OCI-LY3 (cell line): ENCODE results near the gene TBX18.

Source experiments
- H2AFZ ChIP-seq: fragments of 200-600, 300-600 bp; shearing (Covaris generic); 2 replicates; pipeline ENCODE4 v1.6.0; 2014; ENCODE audit warnings: antibody characterized with exemption, low read depth, low read length
- H3K27ac ChIP-seq: fragments of 200-600, 300-600 bp; sonication (generic); 2 replicates; pipeline ENCODE4 v1.5.1; 2014; ENCODE audit warnings: mild to moderate bottlenecking, low read length, moderate library complexity, mixed read lengths
- H3K27me3 ChIP-seq: fragments of 200-600, 300-600 bp; sonication (generic); 2 replicates; pipeline ENCODE4 v1.6.1; 2014; ENCODE audit warnings: low read depth, low read length, mixed read lengths
- H3K36me3 ChIP-seq: fragments of 200-600, 300-600 bp; sonication (generic); replicated peaks from 2 replicates; pipeline ENCODE3; 2014; ENCODE audit warnings: low read depth, low read length, mixed read lengths
- H3K4me1 ChIP-seq: fragments of 300-600, 200-600 bp; sonication (generic); 2 replicates; pipeline ENCODE4 v1.6.1; 2014; ENCODE audit warnings: low read length, mixed read lengths
- H3K4me2 ChIP-seq: fragments of 200-600, 300-600 bp; sonication (generic); 2 replicates; pipeline ENCODE4 v1.6.1; 2014; ENCODE audit warnings: low read length, mixed read lengths
- H3K4me3 ChIP-seq: fragments of 300-600, 200-600 bp; sonication (generic); 2 replicates; pipeline ENCODE4 v1.5.1; 2014; ENCODE audit warnings: antibody characterized with exemption, mild to moderate bottlenecking, low read length, moderate library complexity
- H3K79me2 ChIP-seq: fragments of 300-600, 200-600 bp; shearing (Covaris generic); 2 replicates; pipeline ENCODE4 v1.6.1; 2014; ENCODE audit warnings: mild to moderate bottlenecking, low read length, mixed read lengths
- H3K9ac ChIP-seq: fragments of 300-600, 200-600 bp; shearing (Covaris generic); 2 replicates; pipeline ENCODE4 v1.6.0; 2014; ENCODE audit warnings: mild to moderate bottlenecking, low read length, moderate library complexity
- H3K9me3 ChIP-seq: fragments of 200-600, 300-600 bp; shearing (Covaris generic); 2 replicates; pipeline ENCODE4 v1.6.1; 2014; ENCODE audit warnings: low read length, mixed read lengths; ENCODE audit not compliant: insufficient read depth
- H4K20me1 ChIP-seq: fragments of 200-600, 300-600 bp; sonication (generic); 2 replicates; pipeline ENCODE4 v1.6.1; 2016; ENCODE audit warnings: low read length, mixed read lengths; ENCODE audit not compliant: insufficient read depth
- EZH2phosphoT487 ChIP-seq: fragments of 200-600 bp; shearing (Covaris generic); IDR thresholded peaks from 2 replicates; pipeline ENCODE4 v1.6.1; 2018; ENCODE audit warnings: antibody characterized with exemption, mixed run types, low read depth
- TF ChIP-seq, protein P1 (sequence below): fragments of 200-600, 300-600 bp; sonication (generic); IDR thresholded peaks from 2 replicates; pipeline ENCODE4 v1.5.1; 2014; ENCODE audit warnings: antibody characterized with exemption, low read length, low read depth

The TBX18 gene

DNA sequence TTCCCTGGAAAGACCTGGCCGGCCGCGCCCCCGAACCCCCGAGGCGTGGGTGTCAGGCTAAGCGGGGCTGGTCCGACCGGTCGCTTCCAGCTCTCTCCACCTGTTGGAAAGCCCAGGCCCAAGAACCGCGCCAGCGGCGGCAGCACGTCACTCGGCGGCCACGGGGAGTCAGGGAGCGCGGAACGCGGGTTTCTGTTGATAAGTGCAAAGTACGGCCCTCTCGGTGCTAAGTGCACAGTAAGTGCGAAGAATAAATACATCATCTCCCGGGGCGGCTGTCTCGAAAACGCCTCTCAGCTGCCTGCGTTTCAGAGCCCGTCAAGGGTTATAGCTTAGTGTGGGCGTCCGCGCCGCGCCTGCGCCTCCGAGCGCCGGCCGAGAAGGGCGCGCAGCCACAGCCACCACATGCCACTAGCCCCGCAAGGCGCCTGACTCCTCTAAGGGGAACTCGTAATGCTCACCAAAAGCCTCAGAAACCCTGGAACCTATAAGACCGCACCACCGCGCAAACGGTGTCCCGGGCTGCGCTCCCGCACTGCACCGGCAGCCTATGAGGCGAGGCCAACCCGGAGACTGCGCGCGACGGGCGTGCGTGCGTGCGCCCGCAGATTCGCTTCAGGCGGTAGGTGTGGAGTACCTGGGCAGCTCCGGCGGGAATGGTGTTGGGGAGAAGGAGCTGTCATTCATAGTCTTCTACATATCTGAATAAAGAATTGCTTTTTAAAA is 9.2 kb upstream of the TBX18 start:
- no peak overlapping the region for H3K4me2 ChIP-seq
- H3K79me2 ChIP-seq, result no peaks in the 10 kb centered on the region
- H3K27ac ChIP-seq, result no peak overlapping the region
- H2AFZ ChIP-seq, result no peak overlapping the region
- H3K36me3 ChIP-seq, result no peaks in the 10 kb centered on the region
- H3K4me1 ChIP-seq, result no peaks in the 10 kb centered on the region
- no peaks in the 10 kb centered on the region for H3K27me3 ChIP-seq
- TF ChIP-seq, protein P1, sequence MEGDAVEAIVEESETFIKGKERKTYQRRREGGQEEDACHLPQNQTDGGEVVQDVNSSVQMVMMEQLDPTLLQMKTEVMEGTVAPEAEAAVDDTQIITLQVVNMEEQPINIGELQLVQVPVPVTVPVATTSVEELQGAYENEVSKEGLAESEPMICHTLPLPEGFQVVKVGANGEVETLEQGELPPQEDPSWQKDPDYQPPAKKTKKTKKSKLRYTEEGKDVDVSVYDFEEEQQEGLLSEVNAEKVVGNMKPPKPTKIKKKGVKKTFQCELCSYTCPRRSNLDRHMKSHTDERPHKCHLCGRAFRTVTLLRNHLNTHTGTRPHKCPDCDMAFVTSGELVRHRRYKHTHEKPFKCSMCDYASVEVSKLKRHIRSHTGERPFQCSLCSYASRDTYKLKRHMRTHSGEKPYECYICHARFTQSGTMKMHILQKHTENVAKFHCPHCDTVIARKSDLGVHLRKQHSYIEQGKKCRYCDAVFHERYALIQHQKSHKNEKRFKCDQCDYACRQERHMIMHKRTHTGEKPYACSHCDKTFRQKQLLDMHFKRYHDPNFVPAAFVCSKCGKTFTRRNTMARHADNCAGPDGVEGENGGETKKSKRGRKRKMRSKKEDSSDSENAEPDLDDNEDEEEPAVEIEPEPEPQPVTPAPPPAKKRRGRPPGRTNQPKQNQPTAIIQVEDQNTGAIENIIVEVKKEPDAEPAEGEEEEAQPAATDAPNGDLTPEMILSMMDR, result no peak
- TF ChIP-seq EZH2phosphoT487, result no peak
- no peak overlapping the region for H3K4me3 ChIP-seq
- no peaks in the 10 kb centered on the region for H4K20me1 ChIP-seq
- H3K9ac ChIP-seq, result no peak overlapping the region
- H3K9me3 ChIP-seq, result no peaks in the 10 kb centered on the region

DNA sequence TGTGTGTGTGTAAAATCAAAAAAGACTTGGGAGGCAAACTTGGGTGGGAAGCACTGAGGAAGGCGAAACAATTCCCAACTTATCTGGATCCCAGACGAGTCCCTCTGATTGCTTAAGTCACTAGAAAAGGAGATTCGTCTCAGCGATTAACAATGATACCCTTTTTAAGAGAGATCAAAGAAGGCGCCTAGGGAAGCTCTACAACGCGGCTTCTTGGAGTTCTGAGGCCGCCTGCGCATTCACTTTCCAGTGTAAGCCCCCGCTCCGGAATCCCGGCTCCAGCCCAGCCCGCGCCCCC is 8.7 kb upstream of the TBX18 start:
- Histone ChIP-seq H3K36me3 (no peaks in the 10 kb centered on the region), H4K20me1 (no peaks in the 10 kb centered on the region), H3K4me3 (no peak overlapping the region), H3K27ac (no peak overlapping the region), H2AFZ (no peak overlapping the region), H3K9me3 (no peaks in the 10 kb centered on the region), H3K27me3 (no peaks in the 10 kb centered on the region), H3K79me2 (no peaks in the 10 kb centered on the region), H3K4me2 (no peak overlapping the region), H3K4me1 (no peaks in the 10 kb centered on the region), H3K9ac (no peak overlapping the region)
- TF ChIP-seq, protein P1, result no peak
- TF ChIP-seq EZH2phosphoT487, result no peak

GRCh38 chr6:84772428-84773132 is 8.2 kb upstream of the TBX18 start:
- Histone ChIP-seq H3K4me1 (no peaks in the 10 kb centered on the region), H3K4me3 (no peak overlapping the region), H3K27me3 (no peaks in the 10 kb centered on the region), H3K9ac (no peak overlapping the region), H3K27ac (no peak overlapping the region), H3K79me2 (no peaks in the 10 kb centered on the region), H3K4me2 (no peak overlapping the region), H4K20me1 (no peaks in the 10 kb centered on the region), H3K9me3 (no peaks in the 10 kb centered on the region), H3K36me3 (no peaks in the 10 kb centered on the region), H2AFZ (no peak overlapping the region)
- no peak for TF ChIP-seq EZH2phosphoT487
- TF ChIP-seq, protein P1, result no peak

DNA sequence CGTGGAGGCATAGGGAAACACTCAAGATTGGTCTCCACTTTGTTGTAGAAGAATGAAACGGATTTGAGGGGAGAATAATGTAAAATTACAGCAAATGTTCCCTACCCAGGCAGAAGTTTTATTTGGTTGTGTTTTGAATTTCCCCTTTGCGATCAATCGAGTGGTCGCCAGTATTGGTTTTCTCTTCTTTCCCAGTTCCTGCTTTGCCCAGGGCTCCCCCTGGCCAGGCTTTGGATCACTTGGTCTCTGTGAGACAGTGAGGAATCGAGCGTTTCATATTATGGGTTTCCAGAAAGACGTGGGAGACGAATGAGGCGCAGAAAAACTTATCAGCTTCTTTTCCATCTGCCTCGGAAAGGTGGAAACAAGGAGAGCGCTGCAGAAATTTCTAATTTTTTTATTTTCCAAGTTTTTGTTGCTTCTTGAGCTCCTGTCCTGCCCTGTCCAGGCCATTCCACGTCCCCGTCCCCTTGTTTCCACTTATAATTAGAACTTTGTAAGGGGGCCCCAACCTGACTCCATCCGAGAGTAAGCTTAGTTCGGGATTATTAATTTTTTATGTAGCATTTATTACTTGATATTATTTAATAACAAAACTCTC is 7.5 kb upstream of the TBX18 start:
- Histone ChIP-seq H3K9me3 (no peaks in the 10 kb centered on the region), H3K27ac (no peak overlapping the region), H3K36me3 (no peaks in the 10 kb centered on the region), H3K27me3 (no peaks in the 10 kb centered on the region), H3K4me3 (no peak overlapping the region), H3K79me2 (no peaks in the 10 kb centered on the region), H3K9ac (no peak overlapping the region), H3K4me2 (no peak overlapping the region), H3K4me1 (no peaks in the 10 kb centered on the region), H2AFZ (no peak overlapping the region), H4K20me1 (no peaks in the 10 kb centered on the region)
- TF ChIP-seq EZH2phosphoT487, result no peak
- TF ChIP-seq, protein P1, result no peak
